CD4-positive, alpha-beta T cell (primary cell): ENCODE results near the gene LAMTOR2. TPM values are rescaled to one million over a fixed set of nuclear protein-coding genes. Genes with fewer than 3 reads are reported as not detected.

Source experiments
- ATAC-seq: fragments of 200-7000 bp; cut with Tn5 transposase; one replicate; pipeline ENCODE4 v1.10.0; 2022; ENCODE audit warnings: mild to moderate bottlenecking; ENCODE audit not compliant: poor library complexity
- CTCF ChIA-PET: fragments of 350-600 bp; sonication (Branson Sonifier 250); formaldehyde crosslinking; loops from one replicate; lab custom pipeline; 2021; ENCODE audit warnings: antibody characterized with exemption, inconsistent platforms; lab: Charles Lee
- POLR2A ChIA-PET: fragments of 350-600 bp; sonication (Branson Sonifier 250); formaldehyde crosslinking; loops from one replicate; lab custom pipeline; 2021; ENCODE audit warnings: antibody characterized with exemption, inconsistent platforms; lab: Charles Lee
- DNase-seq, 14 experiments: peaks; one replicate each; pipeline ENCODE4 v3.0.0-alpha.2; 2013 to 2020; ENCODE audit warnings: mixed read lengths in 2 of 14
- H3K27ac ChIP-seq, 2 donors: one replicate each; pipeline versions ENCODE4 v1.5.1 to v1.7.0; 2013; ENCODE audit warnings: low read length in 2 of 2, low read depth in 1 of 2, mild to moderate bottlenecking in 1 of 2
- H3K27me3 ChIP-seq, 2 experiments: 1 replicate in 1 of 2; 2 replicates in 1 of 2; pipeline versions ENCODE4 v1.6.1 to v1.7.0; 2013; ENCODE audit warnings: low read length in 2 of 2, control low read depth in 1 of 2, mild to moderate bottlenecking in 1 of 2, moderate library complexity in 1 of 2; ENCODE audit not compliant: insufficient read depth in 2 of 2, control insufficient read depth in 1 of 2
- H3K36me3 ChIP-seq: one replicate; pipeline ENCODE4 v1.6.1; 2013; ENCODE audit warnings: low read length, control low read depth; ENCODE audit not compliant: insufficient read depth
- H3K4me1 ChIP-seq: one replicate; pipeline ENCODE4 v1.6.1; 2013; ENCODE audit warnings: low read length, control low read depth; ENCODE audit not compliant: insufficient read depth
- H3K4me3 ChIP-seq: one replicate; pipeline ENCODE4 v1.5.1; 2013; ENCODE audit warnings: mild to moderate bottlenecking, low read length, moderate library complexity
- H3K9me3 ChIP-seq, 2 experiments: 1 replicate in 1 of 2; 2 replicates in 1 of 2; pipeline versions ENCODE4 v1.6.1 to v1.7.0; 2013; ENCODE audit warnings: low read length in 2 of 2, mild to moderate bottlenecking in 2 of 2, control low read depth in 1 of 2, moderate library complexity in 1 of 2; ENCODE audit not compliant: control insufficient read depth in 1 of 2, insufficient read depth in 1 of 2
- H3K27ac Mint-ChIP-seq: one replicate; pipeline ENCODE4 v1.8.0; 2020; ENCODE audit warnings: mixed read lengths
- H3K27me3 Mint-ChIP-seq: one replicate; pipeline ENCODE4 v1.8.0; 2021; ENCODE audit warnings: mixed read lengths
- H3K36me3 Mint-ChIP-seq: one replicate; pipeline ENCODE4 v1.8.0; 2021; ENCODE audit warnings: low read depth, mixed read lengths
- H3K4me1 Mint-ChIP-seq: one replicate; pipeline ENCODE4 v1.8.0; 2021; ENCODE audit warnings: low read depth, mixed read lengths
- H3K4me3 Mint-ChIP-seq: one replicate; pipeline ENCODE4 v1.8.0; 2020; ENCODE audit warnings: mild to moderate bottlenecking, mixed read lengths
- H3K9me3 Mint-ChIP-seq: one replicate; pipeline ENCODE4 v1.8.0; 2020; ENCODE audit warnings: mixed read lengths
- CTCF ChIP-seq: fragments of 200-600 bp; IDR thresholded peaks from one replicate; pipeline ENCODE4 v1.8.0; 2022; ENCODE audit warnings: antibody characterized with exemption, mild to moderate bottlenecking
- intact Hi-C, 2 experiments: fragments of 100-400 bp; cut with DNase I in 1 of 2; cut with micrococcal nuclease in 1 of 2; formaldehyde crosslinking; loops; one replicate each; pipeline versions ENCODE4 v1.15.1 to v1.9.0; 2023 to 2025; cut with DNase I, micrococcal nuclease
- total RNA-seq, 174 experiments: library from RNA in 2 of 174; stranded (reverse) in 2 of 174; gene quantifications; one replicate each; pipeline ENCODE4 v1.2.3 and lab custom pipeline; 2021 to 2026

Gene LAMTOR2
- total RNA-seq, 2 experiments from 2014 or later: 7.0 to 8.7 TPM

DNA sequence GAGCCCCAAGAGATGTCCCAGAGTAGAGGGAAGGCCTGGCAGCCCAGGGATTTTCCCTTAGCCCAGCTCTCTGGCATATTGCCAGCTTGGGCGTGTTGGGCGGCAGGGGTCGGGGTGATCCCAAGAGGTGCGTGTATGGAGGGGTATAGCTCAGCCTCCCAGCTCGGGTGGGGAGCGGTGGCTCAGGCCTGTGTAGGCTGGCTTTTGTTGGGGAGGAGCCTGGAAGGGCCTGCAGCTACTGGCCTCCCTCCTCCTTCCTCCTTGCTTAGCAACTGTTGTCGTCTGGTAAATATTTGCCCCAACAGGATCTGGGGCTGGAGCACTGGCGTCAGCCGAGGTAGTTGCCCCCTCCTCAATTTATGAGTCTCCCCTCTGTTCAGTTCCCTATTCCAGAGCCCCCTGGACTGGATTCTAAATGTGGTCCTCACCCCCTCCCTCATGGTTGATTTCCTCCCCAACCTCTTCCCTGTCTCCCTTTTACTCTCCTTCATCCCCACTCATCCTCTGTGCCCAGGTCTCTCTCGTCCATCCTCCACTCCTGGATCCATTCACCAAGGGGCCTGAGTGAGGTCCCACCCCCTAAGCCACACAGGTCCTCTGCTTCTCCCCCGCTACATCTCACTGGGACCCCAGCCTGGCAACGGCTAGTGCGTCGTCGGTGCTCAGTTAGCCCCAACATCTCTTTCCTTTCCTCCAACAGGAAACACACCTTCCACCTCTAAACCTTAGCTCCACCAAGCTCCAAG lies 49.7 kb downstream of the LAMTOR2 start:
- Histone ChIP-seq H3K27ac (peak overlapping the region; percentile 29 to 95), H3K4me1 (peaks cover 51% of the 10 kb centered on the region), H3K27me3 (no peaks in the 10 kb centered on the region), H3K9me3 (no peaks in the 10 kb centered on the region), H3K4me3 (no peak overlapping the region), H3K36me3 (no peaks in the 10 kb centered on the region)
- H3K4me1 Mint-ChIP-seq: peaks cover 51% of the 10 kb centered on the region
- ChIA-PET CTCF (interaction anchor here (0.8 to 4.0 kb wide), 2 partner anchors 8 to 10 kb away, joined by 4 to 41 read pairs; no protein-coding TSS in a partner anchor), POLR2A (interaction anchor here (1.3 to 1.6 kb wide), 2 partner anchors 22 to 25 kb away, joined by 6 to 7 read pairs; no protein-coding TSS in a partner anchor)
- H3K4me3 Mint-ChIP-seq: peak overlapping the region; percentile 74
- intact Hi-C loops: no loop called here
- H3K27me3 Mint-ChIP-seq: no peaks in the 10 kb centered on the region
- peaks cover 4% of the 10 kb centered on the region for H3K36me3 Mint-ChIP-seq
- no peaks in the 10 kb centered on the region for H3K9me3 Mint-ChIP-seq
- ATAC-seq (peak; percentile 32), DNase-seq (peak in 9 of 14 experiments; percentile 37 to 93 (median 68))
- peak overlapping the region; percentile 94 for H3K27ac Mint-ChIP-seq
- TF ChIP-seq CTCF: no peak

GRCh38 chr1:156104861-156105832 lies 50.6 kb downstream of the LAMTOR2 start:
- peaks cover 4% of the 10 kb centered on the region for H3K36me3 Mint-ChIP-seq
- no peaks in the 10 kb centered on the region for H3K27me3 Mint-ChIP-seq
- H3K27ac Mint-ChIP-seq: peak overlapping the region; percentile 94
- ATAC-seq (no peak), DNase-seq (no peak)
- H3K4me3 ChIP-seq: peak overlapping the region; percentile 57
- peaks cover 49% of the 10 kb centered on the region for H3K4me1 Mint-ChIP-seq
- peak overlapping the region; percentile 69 to 95 for H3K27ac ChIP-seq
- peak overlapping the region; percentile 88 for H3K4me3 Mint-ChIP-seq
- no peaks in the 10 kb centered on the region for H3K9me3 Mint-ChIP-seq
- intact Hi-C loops: no loop called here
- H3K4me1 ChIP-seq: peaks cover 51% of the 10 kb centered on the region
- no peaks in the 10 kb centered on the region for H3K9me3 ChIP-seq
- no peaks in the 10 kb centered on the region for H3K36me3 ChIP-seq
- ChIA-PET CTCF (interaction anchor here (4.0 kb wide), 1 partner anchor 8 kb away, joined by 41 read pairs; no protein-coding TSS in a partner anchor), POLR2A (interaction anchor here (1.0 to 2.3 kb wide), 5 partner anchors 11 to 24 kb away, joined by 4 to 22 read pairs (median 6); partner anchors contain the start of gene LMNA)
- H3K27me3 ChIP-seq: no peaks in the 10 kb centered on the region
- no peak for TF ChIP-seq CTCF
